Measurements from ENCODE around the gene PIK3CA. TPM values are rescaled to one million over a fixed set of nuclear protein-coding genes. Genes with fewer than 3 reads are reported as not detected.
A peak's percentile ranks its signal among the peaks of the same experiment; 100 is the strongest.

The PIK3CA gene
- total and polyA plus RNA-seq, 7 donors, result 5.6 to 24.4 (median 18.7) TPM

DNA sequence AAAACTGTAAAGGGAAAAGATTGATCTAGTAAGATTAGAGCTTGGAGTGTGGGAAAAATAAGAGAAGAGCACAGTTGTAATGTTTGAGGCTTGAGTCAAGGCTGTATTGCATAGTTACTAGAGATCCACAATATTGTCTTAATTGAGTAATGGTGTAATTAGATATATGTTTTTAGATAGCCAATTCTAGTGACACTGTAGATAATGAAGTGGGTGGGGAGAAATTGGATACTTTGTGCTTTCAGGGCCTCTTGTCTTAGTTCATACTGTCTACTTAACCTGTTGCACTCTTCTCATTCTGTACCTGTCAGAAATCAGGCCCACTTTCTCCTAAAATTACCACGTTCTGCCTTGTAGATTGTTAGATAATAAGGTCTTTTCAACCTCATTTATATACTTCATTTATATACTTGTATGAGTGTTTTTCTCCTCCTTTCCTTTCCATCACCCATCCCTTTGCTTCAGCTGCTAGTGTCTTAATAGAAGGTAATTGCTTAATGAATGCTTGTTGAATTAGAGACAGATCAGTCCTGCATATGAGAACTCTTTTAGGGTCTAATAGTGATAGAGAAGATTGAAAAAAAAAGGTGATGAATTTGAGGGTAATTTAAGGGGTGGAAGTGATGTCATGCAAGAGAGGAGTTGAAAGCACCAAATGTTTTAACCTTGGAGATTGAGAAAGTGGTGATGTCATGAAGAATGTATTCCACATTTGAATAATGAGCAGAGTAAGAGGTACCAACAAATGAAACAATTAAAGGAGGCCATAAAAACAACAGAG is 32.0 kb downstream of the PIK3CA start:
- intact Hi-C loops (cut with DNase I), result loop anchor here in 1 of 2 donors (5.0 kb wide), 1 partner anchor 33 kb away; the partner anchor contains the start of gene PIK3CA
- Histone ChIP-seq H3K9me3 (no peaks in the 10 kb centered on the region), H3K27me3 (ENCODE audit: insufficient read depth in 3 of 3, low read length in 2 of 3) (no peaks in the 10 kb centered on the region), H3K27ac (peak overlapping the region; percentile 47), H3K4me3 (no peak overlapping the region), H3K4me1 (peaks cover 59% of the 10 kb centered on the region), H3K36me3 (ENCODE audit: insufficient read depth in 1 of 2, low read depth in 1 of 2) (no peaks in the 10 kb centered on the region)
- TF ChIP-seq, protein P1, sequence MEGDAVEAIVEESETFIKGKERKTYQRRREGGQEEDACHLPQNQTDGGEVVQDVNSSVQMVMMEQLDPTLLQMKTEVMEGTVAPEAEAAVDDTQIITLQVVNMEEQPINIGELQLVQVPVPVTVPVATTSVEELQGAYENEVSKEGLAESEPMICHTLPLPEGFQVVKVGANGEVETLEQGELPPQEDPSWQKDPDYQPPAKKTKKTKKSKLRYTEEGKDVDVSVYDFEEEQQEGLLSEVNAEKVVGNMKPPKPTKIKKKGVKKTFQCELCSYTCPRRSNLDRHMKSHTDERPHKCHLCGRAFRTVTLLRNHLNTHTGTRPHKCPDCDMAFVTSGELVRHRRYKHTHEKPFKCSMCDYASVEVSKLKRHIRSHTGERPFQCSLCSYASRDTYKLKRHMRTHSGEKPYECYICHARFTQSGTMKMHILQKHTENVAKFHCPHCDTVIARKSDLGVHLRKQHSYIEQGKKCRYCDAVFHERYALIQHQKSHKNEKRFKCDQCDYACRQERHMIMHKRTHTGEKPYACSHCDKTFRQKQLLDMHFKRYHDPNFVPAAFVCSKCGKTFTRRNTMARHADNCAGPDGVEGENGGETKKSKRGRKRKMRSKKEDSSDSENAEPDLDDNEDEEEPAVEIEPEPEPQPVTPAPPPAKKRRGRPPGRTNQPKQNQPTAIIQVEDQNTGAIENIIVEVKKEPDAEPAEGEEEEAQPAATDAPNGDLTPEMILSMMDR (IDR thresholded peaks at IDR 0.05), result no peak
- ATAC-seq (peak in 3 of 4 donors; percentile 19 to 62 (median 55)), DNase-seq (no peak)
- WGBS, 3 donors, result 55 to 59% (median 58%) methylated on average over 1 of the region's 1 CpG

DNA sequence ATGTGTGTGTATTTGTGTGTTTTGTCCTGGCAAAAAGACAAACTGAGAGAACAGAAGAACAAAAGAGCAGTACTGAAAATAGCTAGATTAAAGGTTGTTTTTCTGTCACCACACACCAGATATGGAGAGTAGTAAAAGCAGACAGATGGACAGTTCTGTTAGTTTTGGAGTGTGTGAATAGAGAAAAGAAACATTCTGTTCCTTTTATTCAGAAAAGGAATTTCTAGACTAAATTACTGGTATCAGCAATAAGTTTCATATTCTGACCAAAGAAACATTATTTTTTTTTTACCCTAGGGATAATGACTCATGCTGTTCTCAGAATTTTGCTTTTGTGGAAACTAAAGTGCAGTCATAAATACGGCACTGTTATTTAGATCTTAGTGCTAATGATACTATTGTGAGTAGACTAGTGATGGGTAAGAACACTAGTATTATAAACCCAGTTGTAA is 32.9 kb downstream of the PIK3CA start:
- TF ChIP-seq, protein P1 (IDR thresholded peaks at IDR 0.05), result no peak
- WGBS, 3 donors, result 12 to 41% (median 28%) methylated on average over 1 of the region's 1 CpG
- intact Hi-C loops (cut with DNase I), result loop anchor here in 1 of 2 donors (5.0 kb wide), 1 partner anchor 34 kb away; the partner anchor contains the start of gene PIK3CA
- no peaks in the 10 kb centered on the region for H3K9me3 ChIP-seq
- peak overlapping the region; percentile 47 for H3K27ac ChIP-seq
- no peak overlapping the region for H3K4me3 ChIP-seq
- DNase-seq (no peak), ATAC-seq (peak; percentile 34 to 62 (median 59))
- peaks cover 63% of the 10 kb centered on the region for H3K4me1 ChIP-seq
- no peaks in the 10 kb centered on the region for H3K36me3 ChIP-seq (ENCODE audit: insufficient read depth in 1 of 2, low read depth in 1 of 2)
- no peaks in the 10 kb centered on the region for H3K27me3 ChIP-seq (ENCODE audit: insufficient read depth in 3 of 3, low read length in 2 of 3)

DNA sequence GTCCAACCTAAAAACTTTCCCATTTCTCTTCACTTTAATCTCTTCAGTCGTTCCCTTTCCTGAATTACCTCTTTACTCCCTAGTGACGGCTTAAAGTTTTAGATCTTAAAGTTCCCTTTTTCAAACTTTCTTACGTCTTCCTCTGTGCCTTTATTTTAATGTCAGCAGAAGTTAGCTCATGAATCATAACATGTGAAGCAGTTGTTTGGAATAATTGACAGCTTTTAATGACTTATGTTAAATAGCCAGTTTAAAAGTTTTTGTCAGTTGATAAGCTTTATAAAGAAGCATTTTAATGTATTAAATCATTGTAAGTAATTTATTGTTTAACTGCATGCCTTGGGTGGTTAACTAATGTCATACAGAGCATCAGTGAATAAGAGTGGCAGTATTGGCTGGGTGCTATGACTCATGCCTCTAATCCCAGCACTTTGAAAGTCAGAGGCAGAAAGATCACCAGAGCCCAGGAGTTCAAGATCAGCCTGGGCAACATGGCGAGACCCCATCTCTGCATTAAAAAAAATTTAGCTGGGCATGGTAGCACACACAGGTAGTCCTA is 33.9 kb downstream of the PIK3CA start:
- H3K9me3 ChIP-seq, result no peaks in the 10 kb centered on the region
- TF ChIP-seq, protein P1 (IDR thresholded peaks at IDR 0.05), result no peak
- ATAC-seq (peak; percentile 43 to 83 (median 68)), DNase-seq (no peak)
- H3K36me3 ChIP-seq (ENCODE audit: insufficient read depth in 1 of 2, low read depth in 1 of 2), result no peaks in the 10 kb centered on the region
- H3K27me3 ChIP-seq (ENCODE audit: insufficient read depth in 3 of 3, low read length in 2 of 3), result no peaks in the 10 kb centered on the region
- no peak overlapping the region for H3K27ac ChIP-seq
- WGBS, 3 donors, result 61 to 72% (median 65%) methylated on average over 4 of the region's 4 CpGs
- no peak overlapping the region for H3K4me3 ChIP-seq
- intact Hi-C loops (cut with DNase I), result loop anchor here in 1 of 2 donors (5.0 kb wide), 1 partner anchor 35 kb away; the partner anchor contains the start of gene PIK3CA
- peaks cover 63% of the 10 kb centered on the region for H3K4me1 ChIP-seq

DNA sequence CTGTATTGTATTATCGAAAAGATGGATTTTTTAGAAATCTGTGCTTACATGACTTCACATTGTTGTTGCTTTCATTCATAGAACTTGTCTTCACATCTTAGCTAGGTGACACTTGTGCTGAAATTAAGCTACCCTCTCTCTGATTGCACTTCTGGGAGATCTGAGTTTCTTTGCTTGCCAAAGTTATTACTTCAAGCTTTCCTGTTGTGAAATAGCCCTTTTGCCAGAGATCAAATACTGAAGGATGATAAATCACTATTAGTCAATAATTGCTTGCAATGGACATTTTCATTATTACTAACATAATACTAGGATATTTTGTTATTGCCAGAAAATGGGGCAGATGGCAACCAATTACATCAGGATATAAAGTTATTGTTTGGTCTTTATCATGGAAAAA is 34.7 kb downstream of the PIK3CA start:
- H3K4me1 ChIP-seq, result peaks cover 63% of the 10 kb centered on the region
- WGBS, 3 donors, result 90 to 100% (median 95%) methylated on average over 1 of the region's 1 CpG
- no peaks in the 10 kb centered on the region for H3K36me3 ChIP-seq (ENCODE audit: insufficient read depth in 1 of 2, low read depth in 1 of 2)
- no peak overlapping the region for H3K4me3 ChIP-seq
- H3K9me3 ChIP-seq, result no peaks in the 10 kb centered on the region
- H3K27me3 ChIP-seq (ENCODE audit: insufficient read depth in 3 of 3, low read length in 2 of 3), result no peaks in the 10 kb centered on the region
- TF ChIP-seq, protein P1 (IDR thresholded peaks at IDR 0.05), result no peak
- ATAC-seq, result no peak
- intact Hi-C loops (cut with DNase I), result loop anchor here in 1 of 2 donors (5.0 kb wide), 1 partner anchor 36 kb away; the partner anchor contains the start of gene PIK3CA
- H3K27ac ChIP-seq, result no peak overlapping the region
- no peak for DNase-seq
